H1 (cell line): ENCODE measurements around the gene ATP6V1G1.

Experiments
- BRCA1 ChIP-seq: IDR thresholded peaks from 2 replicates; pipeline ENCODE4 v1.6.1; 2012; ENCODE audit warnings: low read depth, low read length, improper control_type of control experiment
- SP4 ChIP-seq: IDR thresholded peaks from 2 replicates; pipeline ENCODE4 v1.6.1; 2012; ENCODE audit warnings: low read length, inconsistent platforms

DNA sequence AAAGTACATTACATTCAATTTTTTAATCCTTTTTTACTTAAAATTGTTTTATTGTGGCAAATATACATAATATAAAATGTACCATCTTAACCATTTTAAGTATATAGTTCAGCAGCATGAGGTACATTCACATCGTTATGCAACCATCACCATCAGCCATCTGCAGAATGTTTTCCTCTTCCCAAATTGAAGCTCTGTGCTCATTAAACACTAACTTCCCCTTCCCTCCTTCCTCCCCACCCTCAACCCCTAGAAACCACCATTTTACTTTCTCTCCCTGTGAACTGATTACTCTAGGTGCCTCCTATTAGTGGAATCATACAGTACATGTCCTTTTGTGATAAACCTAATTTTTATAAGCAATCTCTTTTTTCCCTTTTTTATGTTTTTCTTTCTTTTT is 54.4 kb downstream of the ATP6V1G1 start:
- TF ChIP-seq SP4 (no peak), BRCA1 (no peak)
